DMS153 treated with DMSO at 0.1 percent for 48 hours (cell line): ENCODE results near the gene BAZ1B.
"Not testable (repeated sequence)": the region's sequence is repeated elsewhere in the genome, so short reads cannot be mapped to it uniquely, and the experiment has no call there.

ENCODE experiments used
- DNase-seq: peaks from one replicate; lab custom pipeline; 2025; ENCODE audit not compliant: unreplicated experiment; lab: John Stamatoyannopoulos, UW

Gene BAZ1B, protein sequence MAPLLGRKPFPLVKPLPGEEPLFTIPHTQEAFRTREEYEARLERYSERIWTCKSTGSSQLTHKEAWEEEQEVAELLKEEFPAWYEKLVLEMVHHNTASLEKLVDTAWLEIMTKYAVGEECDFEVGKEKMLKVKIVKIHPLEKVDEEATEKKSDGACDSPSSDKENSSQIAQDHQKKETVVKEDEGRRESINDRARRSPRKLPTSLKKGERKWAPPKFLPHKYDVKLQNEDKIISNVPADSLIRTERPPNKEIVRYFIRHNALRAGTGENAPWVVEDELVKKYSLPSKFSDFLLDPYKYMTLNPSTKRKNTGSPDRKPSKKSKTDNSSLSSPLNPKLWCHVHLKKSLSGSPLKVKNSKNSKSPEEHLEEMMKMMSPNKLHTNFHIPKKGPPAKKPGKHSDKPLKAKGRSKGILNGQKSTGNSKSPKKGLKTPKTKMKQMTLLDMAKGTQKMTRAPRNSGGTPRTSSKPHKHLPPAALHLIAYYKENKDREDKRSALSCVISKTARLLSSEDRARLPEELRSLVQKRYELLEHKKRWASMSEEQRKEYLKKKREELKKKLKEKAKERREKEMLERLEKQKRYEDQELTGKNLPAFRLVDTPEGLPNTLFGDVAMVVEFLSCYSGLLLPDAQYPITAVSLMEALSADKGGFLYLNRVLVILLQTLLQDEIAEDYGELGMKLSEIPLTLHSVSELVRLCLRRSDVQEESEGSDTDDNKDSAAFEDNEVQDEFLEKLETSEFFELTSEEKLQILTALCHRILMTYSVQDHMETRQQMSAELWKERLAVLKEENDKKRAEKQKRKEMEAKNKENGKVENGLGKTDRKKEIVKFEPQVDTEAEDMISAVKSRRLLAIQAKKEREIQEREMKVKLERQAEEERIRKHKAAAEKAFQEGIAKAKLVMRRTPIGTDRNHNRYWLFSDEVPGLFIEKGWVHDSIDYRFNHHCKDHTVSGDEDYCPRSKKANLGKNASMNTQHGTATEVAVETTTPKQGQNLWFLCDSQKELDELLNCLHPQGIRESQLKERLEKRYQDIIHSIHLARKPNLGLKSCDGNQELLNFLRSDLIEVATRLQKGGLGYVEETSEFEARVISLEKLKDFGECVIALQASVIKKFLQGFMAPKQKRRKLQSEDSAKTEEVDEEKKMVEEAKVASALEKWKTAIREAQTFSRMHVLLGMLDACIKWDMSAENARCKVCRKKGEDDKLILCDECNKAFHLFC (N-terminal part only)

DNA sequence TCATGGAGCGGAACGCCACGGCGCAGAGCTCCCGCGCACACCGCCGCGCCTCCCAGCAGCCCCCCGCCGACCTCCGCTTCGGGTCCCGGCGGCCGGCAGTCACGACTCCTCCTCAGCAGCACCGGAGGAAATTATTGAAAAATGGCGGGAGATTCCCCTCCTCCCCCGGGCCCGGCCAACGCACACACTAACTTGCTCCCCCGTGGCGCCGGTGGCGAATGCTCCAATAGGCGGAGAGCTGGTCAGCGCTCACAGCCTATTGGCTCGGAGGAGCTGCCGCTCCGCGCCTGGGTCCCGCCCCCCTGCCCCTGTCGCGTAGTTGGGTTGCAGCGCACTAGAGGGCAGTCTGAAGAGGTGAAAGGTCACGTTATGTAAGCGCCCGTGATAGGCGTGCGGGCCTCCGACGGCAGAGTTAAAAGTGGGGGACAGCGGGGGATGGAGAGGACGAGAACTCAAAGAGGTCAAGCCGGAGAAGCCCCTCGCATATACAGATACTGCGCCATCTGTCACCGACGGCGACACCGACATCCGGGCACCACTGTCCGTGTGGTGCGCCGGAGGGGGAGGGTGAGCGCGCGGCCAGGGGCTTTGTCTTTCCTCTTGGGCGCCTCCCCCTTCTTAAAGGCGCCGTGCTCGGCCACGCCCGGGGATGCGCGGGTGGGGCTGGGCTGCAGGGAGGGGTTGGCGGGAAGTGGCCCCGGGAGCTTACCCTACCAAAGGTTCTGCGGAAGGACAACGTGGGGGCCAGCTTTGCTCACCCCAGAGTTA lies at the start of gene BAZ1B:
Gene BAZ1B (minus strand): TSS at position 189 of the 768 bp plus-strand sequence. CDS start 360 bp downstream, outside the sequence.
- peak; percentile 94 for DNase-seq

DNA sequence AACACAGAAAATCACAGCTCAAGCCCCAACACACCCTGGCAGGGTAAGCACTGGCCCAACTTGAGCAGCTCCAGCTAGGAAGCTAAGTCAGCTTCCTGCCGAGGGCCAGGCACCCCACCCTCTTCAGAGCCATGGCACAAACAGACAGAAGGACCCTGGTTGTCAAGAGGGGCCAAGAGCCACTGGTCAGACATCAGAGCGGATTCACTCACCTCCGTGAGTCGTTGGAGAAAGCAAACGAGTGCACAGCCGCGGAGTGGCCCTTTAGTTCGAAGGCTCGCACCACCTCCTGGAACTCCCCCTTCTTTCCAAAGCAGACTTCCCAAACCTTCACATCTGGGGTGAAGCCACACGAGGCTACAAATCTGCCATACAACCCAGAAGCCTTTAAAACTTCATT lies 48.9 kb upstream of the BAZ1B start:
- no peak for DNase-seq

DNA sequence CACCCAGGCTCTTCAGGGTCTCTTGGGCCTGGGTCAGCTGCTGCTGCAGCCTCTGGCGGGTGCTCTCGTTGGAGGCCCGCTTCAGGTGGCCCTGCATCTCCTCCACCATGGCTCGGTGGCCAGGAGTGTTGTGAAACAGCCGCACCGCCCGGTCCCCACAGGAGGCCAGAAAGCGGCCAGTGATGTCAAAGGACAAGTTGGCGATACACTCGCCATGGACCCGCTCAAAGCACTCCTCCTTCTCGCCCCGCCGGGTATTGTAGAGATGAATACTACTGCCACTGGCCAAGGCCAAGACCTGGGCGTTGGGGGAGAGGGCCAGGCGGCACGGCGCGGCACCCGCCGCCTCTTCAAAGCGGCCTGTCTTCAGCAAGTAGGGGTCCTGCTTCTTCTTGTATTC lies 48.4 kb upstream of the BAZ1B start:
- DNase-seq: no peak

DNA sequence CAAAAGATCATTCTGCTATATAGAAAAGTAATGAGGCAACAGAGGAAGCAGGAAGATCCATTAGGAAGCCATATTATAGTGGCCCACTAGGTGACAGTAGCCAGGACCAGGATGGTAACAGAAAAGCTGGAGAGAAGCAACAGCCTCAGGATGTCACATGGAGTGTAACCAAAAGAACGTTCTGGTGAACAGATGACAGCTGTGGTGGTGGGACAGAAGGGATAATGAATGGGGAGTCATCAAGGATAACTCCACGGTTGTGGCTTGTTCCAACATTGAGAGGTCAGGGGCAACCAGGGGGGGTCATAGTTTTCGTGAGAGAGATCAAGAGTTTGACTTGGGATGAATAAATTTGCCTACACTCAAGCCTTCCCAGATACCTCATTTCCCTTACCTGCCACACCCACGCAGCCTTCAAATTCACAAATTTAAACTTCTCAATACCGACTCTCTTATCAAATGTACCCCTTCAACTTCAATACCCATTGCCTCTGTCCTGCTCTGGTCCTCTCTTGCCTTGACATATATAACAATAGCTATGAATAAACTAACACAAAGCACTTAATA lies 47.0 kb upstream of the BAZ1B start:
- no peak for DNase-seq

DNA sequence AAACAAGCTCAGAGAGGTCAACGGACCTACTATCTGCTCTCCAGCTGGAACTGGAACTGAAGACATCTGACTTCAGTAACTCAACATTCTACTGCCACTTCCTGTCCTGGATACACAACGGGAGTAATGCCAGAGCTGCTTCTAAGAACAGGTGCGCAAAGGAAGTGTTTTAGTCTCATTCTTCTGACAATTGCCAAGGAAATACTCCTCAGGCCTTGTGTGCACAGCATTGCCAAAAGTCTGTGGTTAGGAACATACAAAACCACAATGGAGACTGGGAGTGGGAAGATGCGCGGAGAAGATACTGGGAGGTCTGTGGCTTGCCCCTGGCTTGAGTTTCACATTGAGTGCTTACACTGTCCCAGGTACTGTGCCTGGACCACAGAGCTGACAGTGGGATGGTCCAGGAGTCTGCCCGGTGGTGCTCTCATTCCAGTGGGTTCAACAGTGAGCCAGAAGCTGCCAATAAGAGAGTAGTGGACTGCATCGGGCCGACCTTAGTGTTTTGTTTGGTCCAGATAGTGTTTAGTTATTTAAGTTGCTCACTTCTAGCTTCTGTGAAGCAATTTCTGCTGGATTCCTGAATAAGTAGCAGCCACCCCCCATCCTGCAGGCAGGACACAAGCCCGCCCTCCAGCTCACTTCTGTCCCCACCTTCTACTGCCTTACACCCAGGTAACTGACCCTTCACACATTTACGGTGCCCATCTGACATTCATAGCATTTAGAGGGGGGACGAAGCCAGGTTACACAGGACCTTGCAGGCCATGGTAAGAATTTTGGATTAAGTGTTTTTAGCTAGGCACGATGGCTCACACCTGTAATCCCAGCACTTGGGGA lies 46.0 kb upstream of the BAZ1B start:
- no peak for DNase-seq

DNA sequence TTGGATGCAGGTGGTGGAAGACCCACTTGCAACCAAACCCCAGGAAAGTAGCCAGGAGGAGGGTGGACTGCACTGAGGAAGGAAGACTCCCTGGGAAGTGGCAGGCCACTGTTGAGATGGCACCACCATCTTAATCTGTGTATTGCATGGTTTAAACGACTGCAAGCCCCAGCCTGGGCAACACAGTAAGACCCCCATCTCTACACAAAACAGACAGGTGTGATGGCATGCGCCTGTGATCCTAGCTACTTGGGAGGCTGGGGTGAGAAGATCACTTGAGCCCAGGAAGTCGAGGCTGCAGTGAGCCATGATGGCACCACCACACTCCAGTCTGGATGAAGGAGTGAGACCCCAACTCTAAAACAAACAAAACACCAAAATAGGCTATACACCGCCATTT lies 45.0 kb upstream of the BAZ1B start:
- no peak for DNase-seq

DNA sequence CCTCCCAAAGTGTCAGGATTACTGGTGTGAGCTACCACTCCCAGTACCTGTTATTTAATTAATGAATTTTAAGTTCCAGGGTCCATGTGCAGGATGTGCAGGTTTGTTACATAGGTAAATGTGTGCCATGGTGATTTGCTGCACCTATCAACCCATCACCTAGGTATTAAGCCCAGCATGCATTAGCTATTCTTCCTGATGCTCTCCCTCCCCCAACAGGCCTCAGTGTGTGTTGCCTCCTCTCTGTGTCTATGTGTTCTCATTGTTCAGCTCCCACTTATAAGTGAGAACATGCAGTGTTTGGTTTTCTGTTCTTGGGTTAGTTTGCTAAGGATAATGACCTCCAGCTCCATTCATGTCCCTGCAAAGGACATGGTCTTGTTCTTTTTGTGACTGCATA lies 44.3 kb upstream of the BAZ1B start:
- not testable (repeated sequence) for DNase-seq

DNA sequence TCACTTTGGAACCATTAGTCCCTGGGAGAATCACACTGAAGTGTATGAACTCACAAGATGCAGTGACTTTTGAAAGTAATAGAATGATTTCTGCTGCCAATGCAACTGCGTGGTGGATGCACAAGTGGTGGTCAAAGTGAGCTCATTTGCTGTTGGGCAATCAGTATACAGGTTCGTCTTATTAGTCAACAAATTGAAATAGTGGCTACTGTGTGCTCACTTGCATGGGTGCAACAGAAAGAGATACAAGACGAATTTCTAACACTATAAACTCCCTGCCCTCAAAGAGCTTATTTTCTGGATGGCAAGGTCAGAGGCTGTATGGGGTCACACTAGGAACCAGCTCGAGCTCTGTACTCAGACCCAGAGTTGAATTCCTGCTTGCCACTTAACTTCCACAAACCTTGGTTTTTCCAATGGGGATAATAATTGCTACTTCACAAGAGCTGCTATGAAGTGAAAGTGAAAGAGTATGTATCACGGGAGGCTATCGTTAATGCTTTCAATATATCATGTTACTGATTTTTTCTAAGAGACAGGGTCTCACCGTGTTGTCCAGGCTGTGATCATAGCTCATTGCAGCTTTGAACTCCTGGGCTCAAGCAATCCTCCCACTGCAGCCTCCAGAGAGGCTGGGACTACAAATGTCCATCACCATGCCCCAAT lies 43.7 kb upstream of the BAZ1B start:
- DNase-seq: no peak

DNA sequence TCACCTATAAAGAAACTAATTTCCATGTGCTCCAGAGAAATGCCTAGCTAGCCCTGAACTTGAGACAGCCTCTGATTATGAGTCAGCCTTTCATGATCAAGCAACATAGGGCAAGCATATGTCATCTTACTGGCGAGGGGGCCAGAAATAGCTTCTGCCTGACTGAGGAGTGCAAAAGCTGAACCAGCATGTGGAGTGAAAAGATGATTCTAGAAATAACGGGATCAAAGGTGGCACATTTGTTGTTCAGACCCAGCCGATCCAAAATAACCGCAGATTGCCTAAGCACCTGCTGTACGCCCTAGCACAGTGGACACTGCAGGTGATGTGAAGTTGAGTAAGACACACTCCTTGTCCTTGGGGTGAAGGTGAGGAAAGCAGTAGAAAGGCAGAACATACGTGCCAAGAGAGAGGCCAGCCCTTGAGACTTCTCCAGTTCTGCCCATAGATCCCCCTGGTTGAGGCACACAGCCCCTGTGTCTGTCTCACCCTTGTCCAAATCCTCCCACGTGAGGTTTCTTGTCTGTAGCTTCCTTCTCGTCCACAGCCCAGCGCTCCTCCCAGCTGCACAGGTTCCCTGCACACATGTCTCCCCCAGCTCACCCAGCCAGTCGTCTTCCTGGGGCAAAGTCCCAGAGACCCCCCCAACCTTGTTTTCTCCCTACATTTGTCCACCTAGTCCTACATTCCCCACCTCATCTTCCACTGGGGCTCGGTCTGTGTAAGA lies 38.2 kb upstream of the BAZ1B start:
- DNase-seq: no peak

DNA sequence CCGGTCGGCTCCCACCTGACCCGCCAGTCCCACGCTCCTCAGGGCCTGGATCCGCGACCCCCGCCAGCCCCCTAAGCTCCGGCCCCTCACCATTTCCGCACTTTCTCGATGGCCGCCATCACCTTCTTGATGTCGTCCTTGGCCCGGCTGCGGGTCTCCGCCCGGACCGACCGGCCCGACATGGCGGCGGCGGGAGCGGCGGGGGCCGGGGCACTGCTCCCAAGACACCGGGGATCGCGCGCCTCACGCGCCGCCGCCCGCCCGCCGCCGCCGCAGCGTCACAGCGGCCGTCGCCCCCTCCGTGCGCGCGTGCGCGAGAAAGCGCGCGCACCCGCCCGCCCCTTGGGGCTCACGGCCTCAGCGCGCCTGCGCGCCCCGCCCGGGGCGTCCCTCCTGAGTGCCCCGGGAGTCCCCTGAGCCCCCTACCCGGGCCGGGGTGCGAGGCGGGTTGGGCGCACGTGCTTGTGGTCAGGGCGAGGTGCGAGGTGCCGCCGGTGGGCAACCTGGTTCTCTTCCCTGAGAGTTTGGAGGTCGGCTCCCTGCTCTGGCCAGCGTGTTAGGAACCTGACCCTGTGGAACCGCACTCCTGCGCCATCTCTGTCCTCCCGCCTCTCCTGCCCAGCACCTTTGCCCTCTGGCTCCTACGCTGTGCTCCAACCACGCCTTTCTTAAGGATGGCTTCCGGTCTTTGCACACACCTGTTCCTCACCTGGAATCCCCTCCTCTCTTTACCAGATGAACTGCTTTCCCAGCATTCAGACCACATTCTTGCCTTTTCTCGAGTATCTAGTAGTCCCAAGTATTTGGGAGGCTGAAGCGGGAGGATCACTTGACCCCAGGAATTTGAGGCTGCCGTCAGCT lies 35.5 kb upstream of the BAZ1B start, which contains the start of gene BCL7B:
Gene BCL7B (minus strand): TSS at position 294 of the 861 bp plus-strand sequence. CDS start 112 bp downstream, at position 182.
- peak; percentile 54 for DNase-seq

DNA sequence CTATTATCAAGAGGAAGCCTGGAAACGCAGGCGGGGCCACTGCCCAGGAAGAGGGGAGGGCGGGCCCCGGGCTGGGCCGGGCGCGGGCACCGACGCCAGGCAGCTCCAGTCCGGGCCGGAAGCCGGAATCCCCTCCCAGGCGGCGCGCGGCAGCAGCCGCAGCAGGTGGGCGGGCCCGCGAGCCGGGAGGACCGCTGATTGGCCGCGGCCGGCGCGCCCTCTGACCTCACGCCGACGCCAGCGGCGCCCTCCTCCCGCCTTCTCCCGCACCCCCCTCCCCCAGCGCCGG lies 35.0 kb upstream of the BAZ1B start:
- DNase-seq: peak; percentile 84

DNA sequence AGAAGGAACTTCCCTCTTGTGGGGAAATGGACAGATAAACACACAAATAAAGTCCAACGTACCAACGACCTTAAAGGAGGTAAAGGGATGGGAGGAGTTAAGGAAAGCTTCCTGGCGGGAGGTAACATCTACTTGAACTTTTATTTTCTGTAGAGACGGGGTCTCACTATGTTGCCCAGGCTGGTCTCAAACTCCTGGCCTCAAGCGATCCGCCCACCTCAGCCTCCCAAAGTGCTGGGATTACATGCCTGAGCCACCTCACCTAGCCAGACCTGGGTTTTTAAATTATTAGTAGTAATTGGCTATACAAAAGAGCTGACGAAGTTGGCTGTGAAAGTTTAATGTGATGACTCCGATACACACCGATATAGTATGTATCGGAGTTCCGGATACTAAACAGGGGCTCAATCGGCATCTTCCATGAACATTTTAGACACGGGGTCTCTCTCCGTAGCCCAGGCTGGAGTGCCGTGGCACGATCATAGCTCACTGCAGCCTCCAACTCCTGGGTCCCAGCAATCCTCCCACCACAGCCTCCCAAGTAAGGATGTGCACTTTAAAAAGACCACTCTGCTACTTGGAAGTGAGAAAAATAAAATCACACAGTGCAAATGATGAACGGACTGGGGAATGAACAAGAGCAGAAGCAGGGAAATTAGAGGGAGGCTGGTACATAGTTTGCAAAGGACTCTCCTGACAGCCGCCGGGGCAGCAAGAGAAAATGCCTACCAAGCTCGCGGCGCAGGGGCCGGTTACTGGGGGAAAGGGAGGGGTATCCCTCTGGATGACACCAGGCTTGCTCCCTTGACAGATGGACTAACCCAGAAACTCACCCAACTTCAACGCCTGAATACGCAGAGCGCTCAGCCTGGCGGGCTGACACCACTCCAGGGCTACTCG lies 34.4 kb upstream of the BAZ1B start:
- DNase-seq: no peak

DNA sequence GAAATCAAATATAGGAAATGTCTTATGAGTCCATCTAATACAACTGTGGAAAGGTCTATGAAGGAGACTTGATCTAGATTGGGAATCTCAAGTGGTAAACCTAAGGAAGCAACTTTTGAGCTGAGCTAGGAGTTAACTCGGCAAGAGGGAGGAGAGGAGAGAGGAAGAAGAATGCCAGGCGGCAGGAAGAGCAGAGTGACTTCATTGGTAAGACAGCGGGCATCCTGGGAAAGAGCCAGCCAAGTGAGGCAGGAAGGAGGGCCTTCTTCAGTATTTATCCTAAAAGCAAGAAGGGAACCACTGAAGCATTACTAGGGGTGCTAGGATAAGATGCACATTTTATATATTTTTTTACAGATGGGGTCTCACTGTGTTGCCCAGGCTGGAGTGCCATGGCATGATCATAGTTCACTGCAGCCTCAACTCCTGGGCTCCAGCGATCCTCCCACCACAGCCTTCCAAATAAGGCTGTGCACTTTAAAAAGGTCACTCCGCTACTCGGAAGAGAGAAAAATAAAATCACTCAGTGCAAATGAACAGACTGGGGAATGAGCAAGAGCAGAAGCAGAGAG lies 33.4 kb upstream of the BAZ1B start:
- no peak for DNase-seq

DNA sequence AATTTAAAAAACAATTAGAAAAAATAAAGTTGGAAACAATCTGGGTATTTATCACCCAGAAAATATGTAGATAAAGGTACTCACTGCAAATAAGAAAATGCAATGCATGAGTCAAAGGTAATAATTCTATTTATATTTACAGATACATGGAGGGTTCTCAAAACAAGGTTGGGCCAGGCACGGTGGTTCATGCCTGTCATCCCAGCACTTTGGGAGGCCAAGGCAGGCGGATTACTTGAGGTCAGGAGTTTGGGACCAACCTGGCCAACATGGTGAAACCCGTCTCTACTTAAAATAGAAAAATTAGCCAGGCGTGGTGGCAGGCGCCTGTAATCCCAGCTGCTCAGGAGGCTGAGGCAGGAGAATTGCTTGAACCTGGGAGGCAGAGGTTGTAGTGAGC lies 28.0 kb upstream of the BAZ1B start:
- DNase-seq: not testable (repeated sequence)

DNA sequence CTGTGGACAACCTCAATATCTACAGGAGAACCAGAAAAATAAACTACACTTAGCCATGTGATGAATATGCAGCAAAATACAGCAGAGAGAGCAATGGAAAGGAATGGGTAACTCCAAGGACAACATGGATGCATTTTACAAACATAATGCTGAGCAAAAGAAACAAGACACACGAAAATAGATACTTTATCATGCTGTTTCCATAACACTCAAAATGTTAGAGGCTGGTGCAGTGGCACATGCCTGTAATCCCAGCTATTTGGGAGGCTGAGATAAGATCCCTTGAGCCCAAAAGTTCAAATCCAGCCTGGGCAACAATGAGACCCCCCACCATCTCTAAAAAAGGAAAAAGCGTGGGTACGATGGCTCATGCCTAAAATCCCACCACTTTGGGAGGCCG lies 27.1 kb upstream of the BAZ1B start:
- DNase-seq: no peak

DNA sequence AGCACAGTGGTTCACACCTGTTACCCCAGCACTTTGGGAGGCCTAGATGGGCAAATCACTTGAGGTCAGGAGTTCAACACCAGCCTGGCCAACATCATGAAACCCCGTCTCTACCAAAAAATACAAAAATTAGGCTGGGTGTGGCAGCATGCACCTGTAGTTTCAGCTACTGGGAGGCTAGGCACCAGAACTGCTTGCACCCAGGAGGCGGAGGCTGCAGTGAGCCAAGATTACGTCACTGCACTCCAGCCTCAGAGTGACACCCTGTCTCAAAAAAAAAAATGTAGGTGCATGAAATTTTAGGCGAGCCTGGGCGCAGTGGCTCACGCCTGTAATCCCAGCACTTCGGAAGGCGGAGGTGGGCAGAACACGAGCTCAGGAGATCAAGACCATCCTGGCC lies 25.7 kb upstream of the BAZ1B start:
- no peak for DNase-seq
